Islet precursor cell (in vitro differentiated cells): ENCODE measurements around the gene PNMA5.
"Not testable (repeated sequence)": the region's sequence is repeated elsewhere in the genome, so short reads cannot be mapped to it uniquely, and the experiment has no call there.

Experiments used
- DNase-seq: peaks from one replicate; pipeline ENCODE4 v3.0.0-alpha.2; 2018

The PNMA5 gene

DNA sequence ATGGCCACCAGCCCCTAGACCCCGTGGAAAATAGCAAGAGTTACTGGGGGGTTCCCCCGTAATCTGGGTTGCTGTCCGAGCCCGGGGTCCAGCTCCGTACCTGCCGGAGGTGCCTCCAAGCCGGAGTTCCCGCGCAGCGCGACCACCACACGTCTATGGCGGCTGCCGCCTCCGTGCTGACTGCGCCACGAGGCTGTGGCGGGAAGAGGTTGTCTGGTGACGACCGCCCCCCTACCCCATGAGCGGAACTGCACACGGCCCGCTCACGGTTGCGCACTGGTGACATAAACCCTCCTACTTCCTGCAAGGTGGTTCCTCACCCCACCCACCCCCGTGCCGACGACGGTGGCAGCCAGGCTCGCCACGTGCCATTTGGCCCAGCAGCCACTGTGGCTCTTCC lies at the start of gene PNMA5:
Gene PNMA5, minus strand, starts transcription at position 184 of the 400 bp plus-strand sequence. CDS start 2,518 bp downstream, outside the sequence.
- DNase-seq: no peak

- peak; percentile 76 for DNase-seq
Measured at GRCh38 chrX:153032397-153033118, 38.6 kb upstream of the PNMA5 start.

DNA sequence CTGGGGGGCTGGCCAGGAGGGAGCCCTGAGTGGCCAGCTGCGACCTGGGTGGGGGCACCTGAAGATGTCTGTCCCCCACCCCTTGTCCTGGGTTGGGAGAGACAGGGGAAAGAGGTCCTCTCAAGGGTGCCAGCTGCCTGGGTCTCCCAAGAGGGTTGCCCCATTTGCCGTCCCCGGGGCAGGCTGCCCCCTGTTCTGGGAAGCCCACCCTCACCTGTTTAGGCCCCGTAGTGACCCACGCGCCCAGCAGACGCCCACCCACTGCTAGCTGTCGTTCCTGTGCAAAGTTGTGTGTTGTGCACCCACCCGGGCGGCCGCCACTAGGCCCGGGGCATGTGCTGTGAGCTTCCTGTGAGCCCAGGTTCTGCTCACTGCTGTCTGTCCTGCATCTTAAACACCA lies 36.9 kb upstream of the PNMA5 start:
- DNase-seq: no peak

DNA sequence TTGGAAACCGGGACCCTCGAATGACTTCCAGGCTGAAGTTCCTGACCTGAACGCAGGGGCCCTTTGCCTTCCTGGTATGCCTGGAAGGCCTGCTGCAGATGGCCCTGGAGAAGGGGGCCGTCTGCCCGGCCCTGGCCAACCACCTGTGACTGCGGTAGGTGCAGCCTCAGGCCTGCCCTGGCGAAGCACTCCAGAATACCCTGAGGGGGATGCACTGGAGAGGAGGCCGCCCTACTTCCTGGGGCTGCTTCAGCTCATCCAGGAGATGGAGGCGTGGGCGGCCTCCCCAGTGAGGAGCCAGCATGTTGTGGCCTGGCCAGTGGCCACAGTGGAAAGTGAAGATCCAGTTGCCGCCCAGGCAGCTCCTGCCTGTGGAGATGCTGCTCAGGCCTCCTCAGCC lies 36.0 kb upstream of the PNMA5 start:
- no peak for DNase-seq

DNA sequence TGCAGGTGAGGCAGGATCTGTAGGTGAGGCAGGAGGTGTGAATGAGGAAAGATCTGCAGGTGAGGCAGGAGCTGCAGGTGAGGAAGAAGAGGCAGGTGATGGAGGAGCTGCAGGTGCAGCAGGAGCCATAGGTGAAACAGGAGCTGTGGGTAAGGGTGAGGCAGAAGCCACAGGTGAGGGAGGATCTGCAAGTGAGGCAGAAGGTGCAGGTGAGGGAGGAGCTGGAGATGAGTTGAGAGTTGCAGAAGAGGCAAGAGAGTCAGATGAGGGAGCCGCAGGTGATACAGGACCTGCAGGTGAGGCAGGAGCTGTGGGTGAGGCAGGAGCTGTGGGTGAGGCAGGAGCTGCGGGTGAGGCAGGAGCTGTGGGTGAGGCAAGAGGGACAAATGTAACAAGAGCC lies 35.2 kb upstream of the PNMA5 start:
- DNase-seq: no peak

- not testable (repeated sequence) for DNase-seq
Measured at GRCh38 chrX:153028487-153028886, 34.6 kb upstream of the PNMA5 start.

DNA sequence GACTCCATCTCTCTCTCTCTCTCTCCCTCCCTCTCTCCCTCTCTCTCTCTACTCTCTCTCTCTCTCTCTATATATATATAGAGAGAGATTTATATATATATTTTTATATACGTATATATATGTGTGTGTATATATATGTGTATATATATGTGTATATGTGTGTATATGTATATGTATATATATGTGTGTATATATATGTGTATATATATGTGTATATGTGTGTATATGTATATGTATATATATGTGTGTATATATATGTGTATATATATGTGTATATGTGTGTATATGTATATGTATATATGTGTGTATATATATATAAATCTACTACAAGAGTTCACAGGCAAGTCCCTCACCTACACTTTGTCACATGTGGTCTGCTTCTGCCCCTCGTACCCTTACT lies 32.6 kb upstream of the PNMA5 start:
- not testable (repeated sequence) for DNase-seq

DNA sequence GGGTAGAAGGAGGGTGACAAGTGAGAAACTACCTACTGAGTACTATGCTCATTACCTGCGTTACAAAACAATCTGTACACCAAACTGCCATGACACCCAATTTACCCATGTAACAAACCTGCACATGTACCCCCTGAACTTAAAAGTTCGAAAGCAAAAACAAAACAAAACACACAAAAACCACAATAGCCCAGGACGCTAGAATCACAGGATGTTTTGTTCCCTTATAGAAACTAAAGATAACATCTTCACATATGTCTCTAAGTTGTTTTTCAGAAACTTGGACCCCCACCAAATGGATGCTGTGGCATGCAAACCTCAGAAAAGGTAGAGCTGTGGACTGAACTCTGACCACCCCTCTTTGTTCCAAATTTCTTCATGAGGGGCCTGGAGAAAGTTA lies 25.2 kb upstream of the PNMA5 start:
- DNase-seq: no peak

DNA sequence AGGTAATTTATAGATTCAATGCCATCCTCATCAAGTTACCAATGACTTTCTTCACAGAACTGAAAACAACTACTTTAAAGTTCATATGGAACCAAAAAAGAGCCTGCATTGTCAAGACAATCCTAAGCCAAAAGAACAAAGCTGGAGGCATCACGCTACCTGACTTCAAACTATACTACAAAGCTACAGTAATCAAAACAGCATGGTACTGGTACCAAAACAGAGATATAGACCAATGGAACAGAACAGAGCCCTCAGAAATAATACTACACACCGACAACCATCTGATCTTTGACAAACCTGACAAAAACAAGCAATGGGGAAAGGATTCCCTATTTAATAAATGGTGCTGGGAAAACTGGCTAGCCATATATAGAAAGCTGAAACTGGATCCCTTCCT lies 23.3 kb upstream of the PNMA5 start:
- DNase-seq: not testable (repeated sequence)

DNA sequence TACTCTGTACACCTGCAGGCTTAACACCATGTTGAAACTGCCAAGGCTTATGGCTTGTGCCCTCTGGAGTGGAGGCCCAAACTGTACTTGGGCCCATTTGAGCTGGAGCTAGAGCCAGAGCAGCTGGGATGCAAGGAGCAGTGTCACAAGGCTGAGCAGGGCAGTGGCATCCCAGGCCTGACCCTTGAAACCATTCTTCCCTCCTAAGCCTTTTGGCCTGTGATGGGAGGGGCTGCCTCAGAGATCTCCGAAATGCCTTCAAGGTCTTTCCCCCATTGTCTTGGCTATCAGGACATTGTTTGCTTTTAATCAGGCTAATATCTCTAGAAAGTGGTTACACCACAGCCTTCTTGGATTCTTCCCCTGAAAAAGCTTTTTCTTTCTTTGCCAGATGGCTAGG lies 10.9 kb upstream of the PNMA5 start:
- DNase-seq: no peak

DNA sequence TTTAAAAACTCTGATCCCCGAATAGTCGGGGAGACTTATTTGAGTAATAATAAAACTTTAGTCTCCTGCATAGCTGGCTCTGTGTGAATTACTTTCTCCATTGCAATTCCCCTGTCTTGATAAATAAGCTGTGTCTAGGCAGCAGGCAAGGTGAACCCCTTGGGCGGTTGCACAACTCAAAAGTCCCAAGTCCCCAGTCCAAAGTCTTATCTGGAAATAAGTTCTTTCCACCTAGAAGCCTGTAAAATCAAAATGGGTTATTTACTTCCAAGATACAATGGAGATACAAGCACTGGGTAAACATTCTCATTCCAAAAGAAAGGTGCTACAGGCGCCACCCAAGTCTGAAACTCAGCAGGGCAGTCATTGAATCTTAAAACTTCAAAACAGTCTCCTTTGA lies 10.1 kb upstream of the PNMA5 start:
- DNase-seq: no peak

DNA sequence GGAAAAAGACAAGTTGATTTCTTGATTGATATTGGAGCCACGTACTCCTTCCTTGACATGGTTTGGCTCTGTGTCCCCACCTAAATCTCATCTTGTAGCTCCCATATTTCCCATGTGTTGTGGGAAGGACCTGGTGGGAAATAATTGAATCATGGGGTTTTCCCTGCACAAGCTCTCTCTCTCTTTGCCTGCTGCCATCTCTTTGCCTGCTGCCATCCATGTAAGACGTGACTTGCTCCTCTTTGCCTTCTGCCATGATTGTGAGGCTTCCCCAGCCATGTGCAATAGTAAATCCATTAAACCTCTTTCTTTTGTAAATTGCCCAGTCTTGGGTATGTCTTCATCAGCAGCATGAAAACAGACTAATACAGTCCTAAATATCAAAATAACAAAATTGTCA lies 8.3 kb upstream of the PNMA5 start:
- DNase-seq: not testable (repeated sequence)

GRCh38 chrX:152997337-152997736 lies 3.4 kb upstream of the PNMA5 start:
- no peak for DNase-seq

DNA sequence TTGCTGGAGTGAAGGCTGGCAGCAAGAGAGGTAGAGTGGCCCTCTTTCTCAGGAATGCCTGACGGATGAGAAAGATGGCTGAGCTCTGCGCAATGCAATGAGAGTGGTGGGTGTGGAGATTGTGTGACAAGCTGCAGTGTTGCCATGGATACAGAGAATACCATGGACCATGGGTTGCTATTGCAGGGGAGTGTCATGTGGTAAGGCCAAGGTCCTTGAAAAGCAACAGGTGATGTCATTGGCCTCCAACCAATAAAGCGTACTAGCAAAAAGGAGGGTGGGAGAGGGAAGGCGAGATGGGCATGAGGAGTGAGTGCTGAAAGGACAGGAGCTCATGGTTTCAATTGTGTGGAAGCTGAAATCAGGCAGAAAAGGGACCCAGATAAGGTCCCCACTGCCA lies 1.8 kb downstream of the PNMA5 start:
- DNase-seq: no peak

DNA sequence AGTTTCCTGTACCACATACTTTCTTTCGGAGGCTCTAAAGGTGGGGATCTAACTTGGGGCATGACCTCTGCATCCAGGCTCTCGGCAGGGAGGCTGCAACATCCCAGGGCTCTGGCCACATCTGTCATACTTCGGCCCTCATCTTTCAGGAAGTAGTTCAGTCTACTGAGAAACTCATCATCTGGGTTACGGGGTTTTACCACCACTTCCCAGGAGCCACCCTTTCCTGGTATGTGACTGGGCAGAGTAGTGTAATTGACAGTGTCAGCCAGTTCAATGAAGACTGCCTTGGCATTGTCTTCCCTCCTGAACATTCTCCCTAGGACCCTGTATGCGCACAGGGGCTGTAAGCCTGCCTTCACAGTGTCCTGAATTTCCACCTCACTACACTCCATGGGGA lies 2.8 kb downstream of the PNMA5 start:
- DNase-seq: no peak

DNA sequence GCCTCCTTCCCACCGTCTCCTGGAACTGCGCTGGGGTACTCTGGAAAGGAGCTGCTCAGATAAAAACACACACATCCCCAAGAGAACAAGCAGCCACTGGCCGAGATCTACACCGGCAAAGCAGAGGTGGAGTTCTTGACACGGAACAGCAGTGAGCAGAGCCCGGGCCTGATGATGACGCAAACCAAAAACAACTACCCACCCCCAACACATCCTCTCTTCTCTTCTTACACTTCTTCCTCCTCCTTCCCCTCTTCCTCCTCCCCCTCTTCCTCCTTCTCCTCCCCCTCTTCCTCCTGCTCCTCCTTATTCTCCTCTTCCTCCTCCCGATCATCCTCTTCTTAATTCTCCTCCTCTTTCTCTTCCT lies 4.6 kb downstream of the PNMA5 start:
- no peak for DNase-seq

- DNase-seq: no peak
Measured at GRCh38 chrX:152988536-152989291, 5.2 kb downstream of the PNMA5 start.

GRCh38 chrX:152987801-152988200 lies 6.1 kb downstream of the PNMA5 start:
- DNase-seq: no peak

GRCh38 chrX:152987156-152987555 lies 6.8 kb downstream of the PNMA5 start:
- DNase-seq: not testable (repeated sequence)

- not testable (repeated sequence) for DNase-seq
Measured at GRCh38 chrX:152985383-152985782, 8.5 kb downstream of the PNMA5 start.

- DNase-seq: no peak
Measured at GRCh38 chrX:152968193-152968592, 25.7 kb downstream of the PNMA5 start.

GRCh38 chrX:152960115-152960514 lies 33.8 kb downstream of the PNMA5 start:
- DNase-seq: no peak

DNA sequence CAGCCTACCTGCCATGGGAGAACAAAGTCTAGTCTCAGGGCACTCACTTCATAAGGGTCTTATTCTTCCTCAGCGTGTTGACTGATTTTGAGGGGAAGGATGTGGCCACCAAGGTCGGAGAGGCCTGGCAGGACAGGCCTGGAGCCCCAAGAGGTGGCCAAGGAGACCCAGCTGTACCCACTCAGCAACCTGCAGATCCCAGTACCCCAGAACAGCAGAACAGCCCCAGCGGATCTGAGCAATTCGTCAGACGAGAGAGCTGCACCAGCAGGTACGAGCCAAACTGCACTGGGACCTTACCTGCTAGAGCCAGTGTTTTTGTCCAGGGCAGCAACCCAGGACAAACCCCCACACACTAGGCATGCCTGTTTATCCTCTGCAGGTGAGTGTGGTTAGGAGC lies 34.3 kb downstream of the PNMA5 start:
- DNase-seq: no peak
